Measurements from ENCODE around the gene PI4KA.

DNA sequence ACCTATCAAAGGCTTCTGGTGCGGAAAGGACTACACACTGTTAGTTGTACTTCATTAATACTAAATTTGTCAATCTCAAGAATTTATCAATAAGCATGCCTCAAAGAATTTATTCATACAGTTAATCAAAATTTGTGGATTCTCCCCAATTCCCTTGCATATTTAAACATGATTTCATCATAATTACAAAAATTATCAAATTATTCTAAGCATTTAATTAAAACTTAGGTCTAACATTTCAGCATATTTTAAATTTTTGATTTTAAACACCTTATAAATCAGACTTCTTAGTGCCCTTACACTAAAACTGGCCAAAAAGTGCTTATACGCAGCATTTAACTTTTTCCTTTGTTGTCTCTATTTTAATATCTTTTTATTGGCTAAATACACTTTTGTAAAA is 98.5 kb downstream of the PI4KA start:
- TF ChIP-seq, protein P1, sequence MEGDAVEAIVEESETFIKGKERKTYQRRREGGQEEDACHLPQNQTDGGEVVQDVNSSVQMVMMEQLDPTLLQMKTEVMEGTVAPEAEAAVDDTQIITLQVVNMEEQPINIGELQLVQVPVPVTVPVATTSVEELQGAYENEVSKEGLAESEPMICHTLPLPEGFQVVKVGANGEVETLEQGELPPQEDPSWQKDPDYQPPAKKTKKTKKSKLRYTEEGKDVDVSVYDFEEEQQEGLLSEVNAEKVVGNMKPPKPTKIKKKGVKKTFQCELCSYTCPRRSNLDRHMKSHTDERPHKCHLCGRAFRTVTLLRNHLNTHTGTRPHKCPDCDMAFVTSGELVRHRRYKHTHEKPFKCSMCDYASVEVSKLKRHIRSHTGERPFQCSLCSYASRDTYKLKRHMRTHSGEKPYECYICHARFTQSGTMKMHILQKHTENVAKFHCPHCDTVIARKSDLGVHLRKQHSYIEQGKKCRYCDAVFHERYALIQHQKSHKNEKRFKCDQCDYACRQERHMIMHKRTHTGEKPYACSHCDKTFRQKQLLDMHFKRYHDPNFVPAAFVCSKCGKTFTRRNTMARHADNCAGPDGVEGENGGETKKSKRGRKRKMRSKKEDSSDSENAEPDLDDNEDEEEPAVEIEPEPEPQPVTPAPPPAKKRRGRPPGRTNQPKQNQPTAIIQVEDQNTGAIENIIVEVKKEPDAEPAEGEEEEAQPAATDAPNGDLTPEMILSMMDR (IDR thresholded peaks at IDR 0.05), result no peak
- no peak for TF ChIP-seq POLR2AphosphoS5 (IDR thresholded peaks at IDR 0.05)

Measured in prostate gland (tissue), 2 donors.